Measurements from ENCODE around the gene SMIM8.

DNA sequence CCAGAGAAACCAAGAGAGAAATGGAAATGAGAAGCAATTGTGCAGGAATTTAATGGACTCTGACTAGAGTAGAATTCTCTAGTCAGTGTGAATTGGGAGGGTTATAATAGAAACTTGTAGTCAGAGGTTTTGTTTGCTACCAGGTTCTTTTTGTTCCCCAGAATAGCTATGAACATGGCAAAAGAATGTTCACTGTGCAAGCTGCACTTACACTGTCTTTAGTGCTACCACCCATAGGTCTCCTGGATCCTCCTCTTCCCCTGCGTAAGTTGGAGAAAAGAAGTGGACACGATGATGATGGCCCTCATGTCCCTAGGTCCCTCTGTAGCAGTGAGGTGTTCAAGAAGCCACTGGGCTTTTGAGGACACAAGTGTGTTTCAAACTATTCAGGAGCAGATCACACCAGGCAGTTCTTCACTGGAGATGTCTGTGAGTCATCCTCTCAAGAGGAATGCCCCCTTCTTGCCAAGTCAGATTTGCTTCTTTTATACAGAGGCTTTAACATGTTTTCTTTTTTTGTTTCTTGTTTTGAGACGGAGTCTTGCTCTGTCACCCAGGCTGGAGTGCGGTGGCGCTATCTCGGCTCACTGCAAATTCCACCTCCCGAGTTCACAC, 47.6 kb upstream of the SMIM8 start:
- TF ChIP-seq, protein P1, sequence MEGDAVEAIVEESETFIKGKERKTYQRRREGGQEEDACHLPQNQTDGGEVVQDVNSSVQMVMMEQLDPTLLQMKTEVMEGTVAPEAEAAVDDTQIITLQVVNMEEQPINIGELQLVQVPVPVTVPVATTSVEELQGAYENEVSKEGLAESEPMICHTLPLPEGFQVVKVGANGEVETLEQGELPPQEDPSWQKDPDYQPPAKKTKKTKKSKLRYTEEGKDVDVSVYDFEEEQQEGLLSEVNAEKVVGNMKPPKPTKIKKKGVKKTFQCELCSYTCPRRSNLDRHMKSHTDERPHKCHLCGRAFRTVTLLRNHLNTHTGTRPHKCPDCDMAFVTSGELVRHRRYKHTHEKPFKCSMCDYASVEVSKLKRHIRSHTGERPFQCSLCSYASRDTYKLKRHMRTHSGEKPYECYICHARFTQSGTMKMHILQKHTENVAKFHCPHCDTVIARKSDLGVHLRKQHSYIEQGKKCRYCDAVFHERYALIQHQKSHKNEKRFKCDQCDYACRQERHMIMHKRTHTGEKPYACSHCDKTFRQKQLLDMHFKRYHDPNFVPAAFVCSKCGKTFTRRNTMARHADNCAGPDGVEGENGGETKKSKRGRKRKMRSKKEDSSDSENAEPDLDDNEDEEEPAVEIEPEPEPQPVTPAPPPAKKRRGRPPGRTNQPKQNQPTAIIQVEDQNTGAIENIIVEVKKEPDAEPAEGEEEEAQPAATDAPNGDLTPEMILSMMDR (IDR thresholded peaks at IDR 0.05): no peak
- TF ChIP-seq EP300 (IDR thresholded peaks at IDR 0.05) (no peak), POLR2A (IDR thresholded peaks at IDR 0.05) (no peak), POLR2AphosphoS5 (IDR thresholded peaks at IDR 0.05) (no peak)

Measured in sigmoid colon (tissue), 4 donors.